ENCODE results near the gene MRPL20.
"Not testable (repeated sequence)": the region's sequence is repeated elsewhere in the genome, so short reads cannot be mapped to it uniquely, and the experiment has no call there.

DNA sequence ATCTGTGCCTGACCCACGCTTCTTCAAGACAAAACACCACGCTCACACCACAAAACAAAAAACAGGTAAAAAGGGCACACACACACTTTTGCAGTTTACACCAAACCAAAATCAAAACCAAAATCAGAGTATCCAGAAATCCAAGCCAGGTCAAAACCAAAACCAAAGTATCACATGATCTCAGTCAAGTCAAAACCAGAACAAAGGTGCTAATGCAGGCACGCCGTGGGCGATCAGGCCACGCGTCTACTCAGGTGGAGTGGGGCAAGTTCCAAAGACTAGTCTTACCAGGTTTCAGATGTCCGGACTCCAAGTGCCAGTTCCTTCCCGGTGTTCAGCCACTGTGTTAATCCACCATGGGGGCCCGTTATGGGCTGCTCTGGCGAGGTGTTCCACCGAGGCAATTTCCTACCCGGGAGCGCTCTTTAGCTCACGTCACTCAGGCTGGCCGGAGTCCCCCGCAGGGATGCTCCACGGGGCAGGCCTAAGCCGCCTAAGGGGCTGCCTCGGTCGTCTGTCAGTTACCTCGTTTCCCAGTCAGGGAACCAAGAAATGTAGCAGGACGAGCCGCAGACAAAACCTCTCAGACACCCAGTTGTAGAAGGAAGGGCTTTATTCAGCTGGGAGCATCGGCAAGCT, 10.9 kb upstream of the MRPL20 start:
- TF ChIP-seq, protein P1, sequence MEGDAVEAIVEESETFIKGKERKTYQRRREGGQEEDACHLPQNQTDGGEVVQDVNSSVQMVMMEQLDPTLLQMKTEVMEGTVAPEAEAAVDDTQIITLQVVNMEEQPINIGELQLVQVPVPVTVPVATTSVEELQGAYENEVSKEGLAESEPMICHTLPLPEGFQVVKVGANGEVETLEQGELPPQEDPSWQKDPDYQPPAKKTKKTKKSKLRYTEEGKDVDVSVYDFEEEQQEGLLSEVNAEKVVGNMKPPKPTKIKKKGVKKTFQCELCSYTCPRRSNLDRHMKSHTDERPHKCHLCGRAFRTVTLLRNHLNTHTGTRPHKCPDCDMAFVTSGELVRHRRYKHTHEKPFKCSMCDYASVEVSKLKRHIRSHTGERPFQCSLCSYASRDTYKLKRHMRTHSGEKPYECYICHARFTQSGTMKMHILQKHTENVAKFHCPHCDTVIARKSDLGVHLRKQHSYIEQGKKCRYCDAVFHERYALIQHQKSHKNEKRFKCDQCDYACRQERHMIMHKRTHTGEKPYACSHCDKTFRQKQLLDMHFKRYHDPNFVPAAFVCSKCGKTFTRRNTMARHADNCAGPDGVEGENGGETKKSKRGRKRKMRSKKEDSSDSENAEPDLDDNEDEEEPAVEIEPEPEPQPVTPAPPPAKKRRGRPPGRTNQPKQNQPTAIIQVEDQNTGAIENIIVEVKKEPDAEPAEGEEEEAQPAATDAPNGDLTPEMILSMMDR (IDR thresholded peaks at IDR 0.05; ENCODE audit: poor library complexity, severe bottlenecking) = not testable (repeated sequence)
- not testable (repeated sequence) for TF ChIP-seq POLR2AphosphoS5 (IDR thresholded peaks at IDR 0.05); TAF1 (IDR thresholded peaks at IDR 0.05; ENCODE audit: low read depth); EZH2 (IDR thresholded peaks at IDR 0.05; ENCODE audit: borderline replicate concordance, insufficient read depth, low read length, poor library complexity, severe bottlenecking); MXI1 (conservative IDR thresholded peaks at IDR 0.05; ENCODE audit: poor library complexity, severe bottlenecking); SMC3 (conservative IDR thresholded peaks at IDR 0.05; ENCODE audit: poor library complexity)

Measured in neural cell (in vitro differentiated cells).